Measurements from ENCODE around the gene AFG3L2. TPM values are rescaled to one million over a fixed set of nuclear protein-coding genes. Genes with fewer than 3 reads are reported as not detected.

The AFG3L2 gene
- total and polyA plus RNA-seq, 2 of the 13 experiments (the other 11 are each of a cell fraction or from before 2014, with no cell fraction given) = 28.6 to 86.9 TPM

GRCh38 chr18:12420821-12421421 lies 43.9 kb upstream of the AFG3L2 start (continued):
- TF ChIP-seq, protein P1, sequence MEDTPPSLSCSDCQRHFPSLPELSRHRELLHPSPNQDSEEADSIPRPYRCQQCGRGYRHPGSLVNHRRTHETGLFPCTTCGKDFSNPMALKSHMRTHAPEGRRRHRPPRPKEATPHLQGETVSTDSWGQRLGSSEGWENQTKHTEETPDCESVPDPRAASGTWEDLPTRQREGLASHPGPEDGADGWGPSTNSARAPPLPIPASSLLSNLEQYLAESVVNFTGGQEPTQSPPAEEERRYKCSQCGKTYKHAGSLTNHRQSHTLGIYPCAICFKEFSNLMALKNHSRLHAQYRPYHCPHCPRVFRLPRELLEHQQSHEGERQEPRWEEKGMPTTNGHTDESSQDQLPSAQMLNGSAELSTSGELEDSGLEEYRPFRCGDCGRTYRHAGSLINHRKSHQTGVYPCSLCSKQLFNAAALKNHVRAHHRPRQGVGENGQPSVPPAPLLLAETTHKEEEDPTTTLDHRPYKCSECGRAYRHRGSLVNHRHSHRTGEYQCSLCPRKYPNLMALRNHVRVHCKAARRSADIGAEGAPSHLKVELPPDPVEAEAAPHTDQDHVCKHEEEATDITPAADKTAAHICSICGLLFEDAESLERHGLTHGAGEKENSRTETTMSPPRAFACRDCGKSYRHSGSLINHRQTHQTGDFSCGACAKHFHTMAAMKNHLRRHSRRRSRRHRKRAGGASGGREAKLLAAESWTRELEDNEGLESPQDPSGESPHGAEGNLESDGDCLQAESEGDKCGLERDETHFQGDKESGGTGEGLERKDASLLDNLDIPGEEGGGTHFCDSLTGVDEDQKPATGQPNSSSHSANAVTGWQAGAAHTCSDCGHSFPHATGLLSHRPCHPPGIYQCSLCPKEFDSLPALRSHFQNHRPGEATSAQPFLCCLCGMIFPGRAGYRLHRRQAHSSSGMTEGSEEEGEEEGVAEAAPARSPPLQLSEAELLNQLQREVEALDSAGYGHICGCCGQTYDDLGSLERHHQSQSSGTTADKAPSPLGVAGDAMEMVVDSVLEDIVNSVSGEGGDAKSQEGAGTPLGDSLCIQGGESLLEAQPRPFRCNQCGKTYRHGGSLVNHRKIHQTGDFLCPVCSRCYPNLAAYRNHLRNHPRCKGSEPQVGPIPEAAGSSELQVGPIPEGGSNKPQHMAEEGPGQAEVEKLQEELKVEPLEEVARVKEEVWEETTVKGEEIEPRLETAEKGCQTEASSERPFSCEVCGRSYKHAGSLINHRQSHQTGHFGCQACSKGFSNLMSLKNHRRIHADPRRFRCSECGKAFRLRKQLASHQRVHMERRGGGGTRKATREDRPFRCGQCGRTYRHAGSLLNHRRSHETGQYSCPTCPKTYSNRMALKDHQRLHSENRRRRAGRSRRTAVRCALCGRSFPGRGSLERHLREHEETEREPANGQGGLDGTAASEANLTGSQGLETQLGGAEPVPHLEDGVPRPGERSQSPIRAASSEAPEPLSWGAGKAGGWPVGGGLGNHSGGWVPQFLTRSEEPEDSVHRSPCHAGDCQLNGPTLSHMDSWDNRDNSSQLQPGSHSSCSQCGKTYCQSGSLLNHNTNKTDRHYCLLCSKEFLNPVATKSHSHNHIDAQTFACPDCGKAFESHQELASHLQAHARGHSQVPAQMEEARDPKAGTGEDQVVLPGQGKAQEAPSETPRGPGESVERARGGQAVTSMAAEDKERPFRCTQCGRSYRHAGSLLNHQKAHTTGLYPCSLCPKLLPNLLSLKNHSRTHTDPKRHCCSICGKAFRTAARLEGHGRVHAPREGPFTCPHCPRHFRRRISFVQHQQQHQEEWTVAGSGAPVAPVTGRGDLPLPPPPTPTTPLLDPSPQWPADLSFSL (CRISPR knock-in tag; IDR thresholded peaks at IDR 0.05) = no peak
- TF ChIP-seq ZSCAN20 (CRISPR knock-in tag; IDR thresholded peaks at IDR 0.05; ENCODE audit: borderline replicate concordance) = no peak
- TF ChIP-seq ISX (CRISPR knock-in tag; conservative IDR thresholded peaks at IDR 0.05) = no peak
- TF ChIP-seq ZFP36L1 (CRISPR knock-in tag; IDR thresholded peaks at IDR 0.05) = no peak
- TF ChIP-seq ZNF234 (CRISPR knock-in tag; conservative IDR thresholded peaks at IDR 0.05) = peak; percentile 89; the same call in 1 of the 2 replicates
- TF ChIP-seq ZNF749 (CRISPR knock-in tag; IDR thresholded peaks at IDR 0.05; ENCODE audit: borderline replicate concordance) = no peak
- no peak for TF ChIP-seq MTERF4 (CRISPR knock-in tag; IDR thresholded peaks at IDR 0.05)
- TF ChIP-seq, protein P2, sequence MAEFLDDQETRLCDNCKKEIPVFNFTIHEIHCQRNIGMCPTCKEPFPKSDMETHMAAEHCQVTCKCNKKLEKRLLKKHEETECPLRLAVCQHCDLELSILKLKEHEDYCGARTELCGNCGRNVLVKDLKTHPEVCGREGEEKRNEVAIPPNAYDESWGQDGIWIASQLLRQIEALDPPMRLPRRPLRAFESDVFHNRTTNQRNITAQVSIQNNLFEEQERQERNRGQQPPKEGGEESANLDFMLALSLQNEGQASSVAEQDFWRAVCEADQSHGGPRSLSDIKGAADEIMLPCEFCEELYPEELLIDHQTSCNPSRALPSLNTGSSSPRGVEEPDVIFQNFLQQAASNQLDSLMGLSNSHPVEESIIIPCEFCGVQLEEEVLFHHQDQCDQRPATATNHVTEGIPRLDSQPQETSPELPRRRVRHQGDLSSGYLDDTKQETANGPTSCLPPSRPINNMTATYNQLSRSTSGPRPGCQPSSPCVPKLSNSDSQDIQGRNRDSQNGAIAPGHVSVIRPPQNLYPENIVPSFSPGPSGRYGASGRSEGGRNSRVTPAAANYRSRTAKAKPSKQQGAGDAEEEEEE (CRISPR knock-in tag; IDR thresholded peaks at IDR 0.05; ENCODE audit: borderline replicate concordance) = no peak
- TF ChIP-seq FLYWCH1 (CRISPR knock-in tag; IDR thresholded peaks at IDR 0.05) = no peak
- no peak; the same call in 1 of the 2 replicates for TF ChIP-seq ZNF777 (CRISPR knock-in tag; IDR thresholded peaks at IDR 0.05)
- TF ChIP-seq KAT8 (CRISPR knock-in tag; IDR thresholded peaks at IDR 0.05) = peak; percentile 69
- peak; percentile 62; the same call in 1 of the 2 replicates for TF ChIP-seq ZNF788 (CRISPR knock-in tag; IDR thresholded peaks at IDR 0.05; ENCODE audit: borderline replicate concordance)
- TF ChIP-seq ZNF280D (CRISPR knock-in tag; IDR thresholded peaks at IDR 0.05) = 0 out of 2 replicates have a peak, but pooled peaks have one; percentile 26
- no peak for TF ChIP-seq RFX5 (IDR thresholded peaks at IDR 0.05; ENCODE audit: low read depth, low read length)
- TF ChIP-seq ZNF570 (CRISPR knock-in tag; IDR thresholded peaks at IDR 0.05; ENCODE audit: borderline replicate concordance) = no peak
- TF ChIP-seq XBP1 (CRISPR knock-in tag; IDR thresholded peaks at IDR 0.05) = peak; percentile 16; the same call in 1 of the 2 replicates

Data from HepG2 (cell line).